Liver (tissue), 9 donors: ENCODE measurements around the gene EEA1. TPM values are rescaled to one million over a fixed set of nuclear protein-coding genes. Genes with fewer than 3 reads are reported as not detected.

Experiments
- DNase-seq: peaks from one replicate; pipeline ENCODE4 v3.0.0-alpha.2; 2017; ENCODE audit warnings: low spot score
- H3K27ac ChIP-seq, 2 donors: one replicate each; pipeline ENCODE4 v1.7.0; 2013; ENCODE audit warnings: inconsistent platforms in 2 of 2, low read length in 2 of 2, control low read depth in 1 of 2, low read depth in 1 of 2, mild to moderate bottlenecking in 1 of 2
- H3K27me3 ChIP-seq, 4 donors: one replicate each; pipeline versions ENCODE4 v1.6.1 to v1.7.0; 2013; ENCODE audit warnings: low read length in 3 of 4, inconsistent platforms in 1 of 4, mild to moderate bottlenecking in 1 of 4, moderate library complexity in 1 of 4; ENCODE audit not compliant: control insufficient read depth in 4 of 4, insufficient read depth in 4 of 4
- H3K36me3 ChIP-seq, 4 donors: one replicate each; pipeline versions ENCODE4 v1.6.1 to v1.7.0; 2013; ENCODE audit warnings: low read length in 3 of 4, mild to moderate bottlenecking in 3 of 4, low read depth in 1 of 4, moderate library complexity in 1 of 4; ENCODE audit not compliant: control insufficient read depth in 4 of 4, insufficient read depth in 3 of 4
- H3K4me1 ChIP-seq, 4 donors: one replicate each; pipeline versions ENCODE4 v1.6.1 to v1.7.0; 2013; ENCODE audit warnings: low read length in 3 of 4, mild to moderate bottlenecking in 3 of 4, moderate library complexity in 1 of 4; ENCODE audit not compliant: control insufficient read depth in 4 of 4, insufficient read depth in 4 of 4
- H3K4me3 ChIP-seq, 3 donors: one replicate each; pipeline versions ENCODE4 v1.6.1 to v1.7.0; 2013; ENCODE audit warnings: low read length in 3 of 3, control low read depth in 1 of 3, low read depth in 1 of 3, mild to moderate bottlenecking in 1 of 3
- H3K9ac ChIP-seq, 2 donors: one replicate each; pipeline ENCODE4 v1.7.0; 2013; ENCODE audit warnings: low read length in 2 of 2, mild to moderate bottlenecking in 2 of 2, moderate library complexity in 2 of 2, control low read depth in 1 of 2, low read depth in 1 of 2
- H3K9me3 ChIP-seq, 4 donors: one replicate each; pipeline versions ENCODE4 v1.6.1 to v1.7.0; 2013; ENCODE audit warnings: low read length in 3 of 4; ENCODE audit not compliant: control insufficient read depth in 4 of 4
- CTCF ChIP-seq: fragments of 150-350 bp; IDR thresholded peaks from 2 replicates; pipeline ENCODE4 v1.5.1; 2017; ENCODE audit warnings: improper control_type of control experiment, low read depth, low read length; ENCODE audit not compliant: missing input control
- EGR1 ChIP-seq, 2 donors: IDR thresholded peaks; 2 replicates each; pipeline ENCODE4 v1.6.1; 2016 to 2018; ENCODE audit warnings: antibody characterized with exemption in 2 of 2, low read depth in 2 of 2
- FOXA1 ChIP-seq: IDR thresholded peaks from 2 replicates; pipeline ENCODE4 v1.6.1; 2016; ENCODE audit warnings: antibody characterized with exemption
- FOXA2 ChIP-seq: IDR thresholded peaks from 2 replicates; pipeline ENCODE4 v1.6.1; 2016; ENCODE audit warnings: antibody characterized with exemption
- GABPA ChIP-seq, 2 donors: IDR thresholded peaks in 1 of 2; conservative IDR thresholded peaks in 1 of 2; 2 replicates each; pipeline ENCODE4 v1.6.1; 2016; ENCODE audit warnings: antibody characterized with exemption in 2 of 2, mild to moderate bottlenecking in 1 of 2, moderate library complexity in 1 of 2
- HNF4A ChIP-seq, 2 donors: conservative IDR thresholded peaks; 2 replicates each; pipeline ENCODE4 v1.6.1; 2016; ENCODE audit warnings: antibody characterized with exemption in 2 of 2, mild to moderate bottlenecking in 2 of 2
- HNF4G ChIP-seq: IDR thresholded peaks from 2 replicates; pipeline ENCODE4 v1.6.1; 2016; ENCODE audit warnings: antibody characterized with exemption
- JUND ChIP-seq, 2 donors: IDR thresholded peaks; 2 replicates each; pipeline ENCODE4 v1.6.1; 2016; ENCODE audit warnings: antibody characterized with exemption in 2 of 2
- MAX ChIP-seq: IDR thresholded peaks from 2 replicates; pipeline ENCODE4 v1.6.1; 2016; ENCODE audit warnings: antibody characterized with exemption
- NR2F2 ChIP-seq: IDR thresholded peaks from 2 replicates; pipeline ENCODE4 v1.6.1; 2016; ENCODE audit warnings: antibody characterized with exemption
- RAD21 ChIP-seq, 2 donors: IDR thresholded peaks; 2 replicates each; pipeline ENCODE4 v1.6.1; 2016; ENCODE audit warnings: antibody characterized with exemption in 2 of 2, mild to moderate bottlenecking in 2 of 2
- REST ChIP-seq: IDR thresholded peaks from 2 replicates; pipeline ENCODE4 v1.6.1; 2016; ENCODE audit warnings: antibody characterized with exemption, mild to moderate bottlenecking
- RXRA ChIP-seq, 2 donors: IDR thresholded peaks; 2 replicates each; pipeline ENCODE4 v1.6.1; 2017 to 2018; ENCODE audit warnings: antibody characterized with exemption in 2 of 2, mild to moderate bottlenecking in 1 of 2
- SP1 ChIP-seq: IDR thresholded peaks from 2 replicates; pipeline ENCODE4 v1.6.1; 2018; ENCODE audit warnings: antibody characterized with exemption, mild to moderate bottlenecking
- TAF1 ChIP-seq: conservative IDR thresholded peaks from 2 replicates; pipeline ENCODE4 v1.6.1; 2016; ENCODE audit warnings: antibody characterized with exemption, mild to moderate bottlenecking
- YY1 ChIP-seq: IDR thresholded peaks from 2 replicates; pipeline ENCODE4 v1.6.1; 2016; ENCODE audit warnings: antibody characterized with exemption, mild to moderate bottlenecking
- ZBTB33 ChIP-seq: IDR thresholded peaks from 2 replicates; pipeline ENCODE4 v1.6.1; 2016; ENCODE audit warnings: antibody characterized with exemption
- WGBS: extraction: QIAGEN DNeasy Blood & Tissue Kit; methylation state at CpG from one replicate; pipeline ENCODE4 v1.1.7; 2013; 5-methylcytosine and 5-hydroxymethylcytosine counted together
- polyA plus RNA-seq, 2 donors: library from polyadenylated mRNA; stranded (reverse) in 1 of 2; unstranded in 1 of 2; fragments of 200-250 nt in 1 of 2; fragments of >200 nt in 1 of 2; fragmentation: Nextera tagmentation in 1 of 2; extraction: Ambion mirVana in 1 of 2; gene quantifications; one replicate each; pipeline versions ENCODE4 v1.2.1 to v1.2.3, GENCODE V29; 2013 to 2015
- total RNA-seq, 2 donors: library from RNA; depleted of rRNA; stranded (reverse); fragments of >200 nt; gene quantifications; one replicate each; pipeline ENCODE4 v1.2.3, GENCODE V29; 2014
- donor health status: healthy.
- donor health status: healthy.
- donor health status: healthy.
- donor health status: healthy.
- donor health status: healthy.

The EEA1 gene
- total and polyA plus RNA-seq, 4 donors: 2.5 to 15.8 (median 9.1) TPM

- Histone ChIP-seq H3K36me3 (peaks cover 0 to 18% (median 13%) of the 10 kb centered on the region in 4 donors), H3K9ac (no peak overlapping the region), H3K4me3 (no peak overlapping the region), H3K27me3 (no peaks in the 10 kb centered on the region), H3K9me3 (no peaks in the 10 kb centered on the region), H3K27ac (no peak overlapping the region), H3K4me1 (no peaks in the 10 kb centered on the region)
- 95% methylated on average over 3 of the region's 3 CpGs for WGBS
- DNase-seq: no peak
- TF ChIP-seq HNF4A (conservative IDR thresholded peaks at IDR 0.05) (no peak), RAD21 (IDR thresholded peaks at IDR 0.05) (no peak), JUND (IDR thresholded peaks at IDR 0.05) (no peak), FOXA1 (no peak), YY1 (no peak), REST (no peak), NR2F2 (no peak), MAX (no peak), GABPA (IDR thresholded peaks at IDR 0.05 in 1 of 2, conservative IDR thresholded peaks at IDR 0.05 in 1 of 2) (no peak), HNF4G (no peak), TAF1 (no peak), CTCF (no peak), FOXA2 (no peak)
These were observed 126.2 kb downstream of the EEA1 start for GRCh38 chr12:92802906-92803305.

GRCh38 chr12:92796650-92797049, 132.4 kb downstream of the EEA1 start:
- no peak for DNase-seq
- Histone ChIP-seq H3K27me3 (no peaks in the 10 kb centered on the region), H3K9ac (no peak overlapping the region), H3K27ac (no peak overlapping the region), H3K4me1 (no peaks in the 10 kb centered on the region), H3K4me3 (no peak overlapping the region), H3K9me3 (no peaks in the 10 kb centered on the region), H3K36me3 (peaks cover 0 to 15% (median 10%) of the 10 kb centered on the region in 4 donors)
- no peak for TF ChIP-seq MAX

GRCh38 chr12:92794814-92795213, 134.3 kb downstream of the EEA1 start:
- Histone ChIP-seq H3K27me3 (no peaks in the 10 kb centered on the region), H3K36me3 (peaks cover 0 to 5% (median 3%) of the 10 kb centered on the region in 4 donors), H3K4me1 (no peaks in the 10 kb centered on the region), H3K9ac (no peak overlapping the region), H3K27ac (no peak overlapping the region), H3K4me3 (no peak overlapping the region), H3K9me3 (no peaks in the 10 kb centered on the region)
- DNase-seq: no peak
- TF ChIP-seq MAX (no peak), SP1 (no peak), GABPA (IDR thresholded peaks at IDR 0.05 in 1 of 2, conservative IDR thresholded peaks at IDR 0.05 in 1 of 2) (no peak), TAF1 (no peak), FOXA2 (no peak), HNF4G (no peak), EGR1 (IDR thresholded peaks at IDR 0.05; ENCODE audit: low read depth in 2 of 2) (no peak), ZBTB33 (no peak), RXRA (IDR thresholded peaks at IDR 0.05) (no peak), REST (no peak), NR2F2 (no peak)
